SU-DHL-6 (cell line): ENCODE data around the gene CARD19.

Experiments used
- CTCF ChIP-seq: fragments of 200-600 bp; sonication (generic); IDR thresholded peaks from one replicate; pipeline ENCODE4 v1.5.1; 2017; ENCODE audit warnings: antibody characterized with exemption, mild to moderate bottlenecking, low read length, moderate library complexity; ENCODE audit not compliant: insufficient read depth, poor library complexity, severe bottlenecking
- EZH2phosphoT487 ChIP-seq: fragments of 200-600 bp; sonication (generic), shearing (Covaris generic); conservative IDR thresholded peaks from 2 replicates; pipeline ENCODE4 v1.6.1; 2018; ENCODE audit warnings: mild to moderate bottlenecking, antibody characterized with exemption, low read length, moderate library complexity, mixed read lengths

GRCh38 chr9:93128715-93129224, 32.8 kb downstream of the CARD19 start:
- TF ChIP-seq CTCF = no peak
- no peak for TF ChIP-seq EZH2phosphoT487
